Heart left ventricle (tissue), 16 donors: Measurements from ENCODE around the gene DENND5A. TPM values are rescaled to one million over a fixed set of nuclear protein-coding genes. Genes with fewer than 3 reads are reported as not detected.

Experiments used
- ATAC-seq, 4 donors: fragments of 200-7000 bp; cut with Tn5 transposase; one replicate each; pipeline ENCODE4 v1.9.1; 2020 to 2022; ENCODE audit warnings: moderate library complexity in 4 of 4, mild to moderate bottlenecking in 3 of 4, moderate number of reproducible peaks in 1 of 4
- DNase-seq, 5 donors: peaks; one replicate each; pipeline ENCODE4 v3.0.0-alpha.2; 2020
- H3K27ac ChIP-seq, 12 donors: fragments of 200-600 bp; sonication (generic) in 4 of 12; one replicate each; pipeline versions ENCODE4 v1.5.0 to v1.8.0; 2016 to 2022; ENCODE audit warnings: mild to moderate bottlenecking in 2 of 12
- H3K27me3 ChIP-seq, 9 donors: fragments of 200-600 bp; sonication (generic) in 2 of 9; one replicate each; pipeline versions ENCODE4 v1.5.1 to v1.8.0; 2016 to 2022; ENCODE audit warnings: mild to moderate bottlenecking in 3 of 9
- H3K36me3 ChIP-seq, 9 donors: fragments of 200-600 bp; sonication (generic) in 2 of 9; one replicate each; pipeline versions ENCODE4 v1.5.0 to v1.8.0; 2018 to 2022; ENCODE audit warnings: mild to moderate bottlenecking in 2 of 9
- H3K4me1 ChIP-seq, 12 donors: fragments of 200-600 bp; sonication (generic) in 4 of 12; one replicate each; pipeline versions ENCODE4 v1.5.0 to v1.8.0; 2016 to 2022; ENCODE audit warnings: mild to moderate bottlenecking in 3 of 12
- H3K4me3 ChIP-seq, 12 donors: fragments of 200-600 bp; sonication (generic) in 4 of 12; one replicate each; pipeline versions ENCODE4 v1.5.0 to v1.8.0; 2017 to 2022; ENCODE audit warnings: mild to moderate bottlenecking in 9 of 12, moderate library complexity in 4 of 12
- H3K9me3 ChIP-seq, 12 donors: fragments of 200-600 bp; sonication (generic) in 4 of 12; one replicate each; pipeline versions ENCODE4 v1.5.0 to v1.8.0; 2016 to 2022; ENCODE audit warnings: mild to moderate bottlenecking in 1 of 12
- POLR2A ChIP-seq, 2 donors: fragments of 450-650 bp; IDR thresholded peaks; one replicate each; pipeline ENCODE4 v1.6.1; 2017; ENCODE audit warnings: antibody characterized with exemption in 2 of 2, mild to moderate bottlenecking in 2 of 2, moderate library complexity in 2 of 2
- WGBS, 4 donors: extraction: QIAGEN DNeasy Blood & Tissue Kit in 2 of 4; methylation state at CpG; one replicate each; pipeline versions ENCODE4 v1.1.5 to v1.1.7; 2013 to 2018; 5-methylcytosine and 5-hydroxymethylcytosine counted together
- intact Hi-C, 10 donors: fragments of 100-400 bp; cut with DNase I; formaldehyde crosslinking; loops; one replicate each; pipeline versions ENCODE4 v1.11.1 to v1.14.2; 2022
- polyA plus RNA-seq, 2 donors: library from polyadenylated mRNA; stranded (reverse); fragments of 200-250 nt; gene quantifications; one replicate each; pipeline ENCODE4 v1.2.3, GENCODE V29; 2013
- total RNA-seq, 9 donors: library from RNA; depleted of rRNA in 2 of 9; stranded (reverse); fragments of >200 nt in 2 of 9; fragmentation: NEBNext Ultra II Directional in 3 of 9; extraction: Animal tissue kit (Norgen Biotek cat#: 25700) in 3 of 9; gene quantifications; one replicate each; pipeline versions ENCODE4 v1.1.0 to v1.2.4, GENCODE V29; 2016 to 2023
- TF ChIP-seq, protein P1 (sequence below), 12 donors: fragments of 200-600 bp; sonication (generic) in 4 of 12; IDR thresholded peaks; one replicate each; pipeline versions ENCODE4 v1.5.0 to v1.8.0; 2018 to 2022; ENCODE audit warnings: antibody characterized with exemption in 12 of 12, mild to moderate bottlenecking in 5 of 12
- donor health status: ischemic (EF 13 %, LVEDD 7.1; RV severe dilation, severe dysfunction).
- donor health status: healthy with polysubstance abuse.
- donor health status: DM: no; HTN: yes; CAD: no.
- donor health status: DM: no; HTN: no; CAD: no.
- donor health status: ischemic (EF 25% LVEDD 6.9; RV normal size, moderate dysfunction).
- donor health status: ischemic (EF 25% LVEDD 5.7; RV mildly dilated, moderate dysfunction).
- donor health status: healthy.
- donor health status: DM: yes; HTN: yes; CAD: no.
- donor health status: ischemic (EF 35%, LVEDD 5.7; RV mildly dilated, moderate dysfunction).
- donor health status: nonischemic (EF 11% LVEDD 7.7; RV severe dilation, severe dysfunction).
- donor health status: DM: yes; HTN: yes; CAD: no.
- donor health status: PGD.
- donor health status: ischemic (EF 29% LVEDD 5.4; RV normal size, mild dysfunction).
- donor health status: nonischemic (EF 23%, LVEDD 6.1; RV moderate dilation, normal function).

Gene DENND5A
- total and polyA plus RNA-seq, 11 donors, result 44.5 to 175 (median 113) TPM

DNA sequence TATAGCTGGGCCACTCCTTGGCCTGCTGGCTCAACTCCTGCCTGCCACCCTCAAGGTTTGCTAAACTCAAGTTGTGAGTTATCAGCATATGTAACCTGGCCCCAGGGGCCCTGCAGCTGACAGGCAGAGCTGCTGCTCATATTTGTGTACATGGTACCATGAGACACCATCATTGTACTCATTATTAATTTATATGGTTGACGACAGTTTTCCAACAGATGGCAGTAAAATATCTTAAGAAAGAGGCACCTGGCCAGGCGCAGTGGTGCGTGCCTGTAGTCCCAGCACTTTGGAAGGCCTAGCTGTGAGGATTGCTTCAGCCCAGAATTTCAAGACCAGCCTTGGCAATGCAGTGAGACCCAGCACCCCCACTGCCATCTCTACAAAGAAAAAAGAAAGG lies 11.4 kb upstream of the DENND5A start:
- Histone ChIP-seq H3K27me3 (no peaks in the 10 kb centered on the region), H3K27ac (no peak overlapping the region), H3K4me3 (no peak overlapping the region), H3K36me3 (peaks cover 0 to 18% (median 4%) of the 10 kb centered on the region in 9 donors), H3K4me1 (peaks cover 0 to 41% (median 15%) of the 10 kb centered on the region in 12 donors), H3K9me3 (no peaks in the 10 kb centered on the region)
- TF ChIP-seq POLR2A (IDR thresholded peaks at IDR 0.05), result no peak
- no peak for ATAC-seq
- intact Hi-C loops, result no loop called here
- 90 to 94% (median 93%) methylated on average over 2 to 3 of the region's 3 CpGs for whole genome bisulfite sequencing, 4 donors
- DNase-seq, result no peak

DNA sequence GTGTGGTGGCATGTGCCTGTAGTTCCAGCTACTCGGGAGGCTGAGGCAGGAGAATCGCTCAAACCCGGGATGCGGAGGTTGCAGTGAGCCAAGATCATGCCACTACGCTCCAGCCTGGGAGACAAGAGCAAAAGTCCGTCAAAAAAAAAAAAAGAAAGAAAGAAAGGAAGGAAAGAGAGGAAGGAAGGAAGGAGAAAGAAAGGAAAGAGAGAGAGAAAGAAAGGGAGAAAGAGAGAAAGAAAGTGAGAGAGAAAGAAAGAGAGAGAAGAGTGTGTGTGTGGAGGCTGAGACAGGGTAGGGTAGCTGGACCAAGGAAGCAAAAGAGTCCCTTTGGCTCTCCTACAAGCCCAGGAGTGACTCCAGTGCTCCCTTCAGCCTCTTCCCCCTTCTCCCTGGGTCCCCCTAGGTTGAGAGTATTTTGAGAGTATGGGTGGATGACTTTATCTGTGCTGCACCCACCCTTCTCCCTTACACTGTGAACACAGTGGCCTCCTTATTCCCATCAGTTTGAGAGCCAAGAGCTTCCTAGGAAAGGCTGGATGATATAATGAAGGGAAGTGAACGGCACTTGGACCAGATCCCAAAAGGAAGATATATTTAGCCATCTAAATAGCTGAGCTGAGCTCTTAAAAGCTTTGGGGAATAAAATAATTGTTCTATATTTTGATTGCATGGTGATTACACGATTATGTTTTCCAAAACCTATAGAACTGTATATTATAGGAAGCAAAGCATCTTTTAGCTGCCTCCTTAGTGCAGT lies 9.5 kb upstream of the DENND5A start:
- Histone ChIP-seq H3K27ac (peak overlapping the region in 10 of 12 donors; percentile 2 to 72 (median 54)), H3K9me3 (no peaks in the 10 kb centered on the region), H3K4me1 (peaks cover 0 to 25% (median 12%) of the 10 kb centered on the region in 12 donors), H3K36me3 (peaks cover 0 to 4% (median 0%) of the 10 kb centered on the region in 9 donors), H3K4me3 (no peak overlapping the region), H3K27me3 (no peaks in the 10 kb centered on the region)
- TF ChIP-seq POLR2A (IDR thresholded peaks at IDR 0.05), result no peak
- TF ChIP-seq, protein P1, sequence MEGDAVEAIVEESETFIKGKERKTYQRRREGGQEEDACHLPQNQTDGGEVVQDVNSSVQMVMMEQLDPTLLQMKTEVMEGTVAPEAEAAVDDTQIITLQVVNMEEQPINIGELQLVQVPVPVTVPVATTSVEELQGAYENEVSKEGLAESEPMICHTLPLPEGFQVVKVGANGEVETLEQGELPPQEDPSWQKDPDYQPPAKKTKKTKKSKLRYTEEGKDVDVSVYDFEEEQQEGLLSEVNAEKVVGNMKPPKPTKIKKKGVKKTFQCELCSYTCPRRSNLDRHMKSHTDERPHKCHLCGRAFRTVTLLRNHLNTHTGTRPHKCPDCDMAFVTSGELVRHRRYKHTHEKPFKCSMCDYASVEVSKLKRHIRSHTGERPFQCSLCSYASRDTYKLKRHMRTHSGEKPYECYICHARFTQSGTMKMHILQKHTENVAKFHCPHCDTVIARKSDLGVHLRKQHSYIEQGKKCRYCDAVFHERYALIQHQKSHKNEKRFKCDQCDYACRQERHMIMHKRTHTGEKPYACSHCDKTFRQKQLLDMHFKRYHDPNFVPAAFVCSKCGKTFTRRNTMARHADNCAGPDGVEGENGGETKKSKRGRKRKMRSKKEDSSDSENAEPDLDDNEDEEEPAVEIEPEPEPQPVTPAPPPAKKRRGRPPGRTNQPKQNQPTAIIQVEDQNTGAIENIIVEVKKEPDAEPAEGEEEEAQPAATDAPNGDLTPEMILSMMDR (IDR thresholded peaks at IDR 0.05), result no peak
- WGBS, 4 donors, result 52 to 63% (median 56%) methylated on average over 8 of the region's 8 CpGs
- ATAC-seq, result peak; percentile 69 to 84 (median 74)
- intact Hi-C loops, result loop anchor here in 1 of 10 donors (5.0 kb wide), 1 partner anchor 38 kb away; the partner anchor contains the start of gene TMEM41B
- peak in 2 of 5 donors; percentile 29 to 34 for DNase-seq

DNA sequence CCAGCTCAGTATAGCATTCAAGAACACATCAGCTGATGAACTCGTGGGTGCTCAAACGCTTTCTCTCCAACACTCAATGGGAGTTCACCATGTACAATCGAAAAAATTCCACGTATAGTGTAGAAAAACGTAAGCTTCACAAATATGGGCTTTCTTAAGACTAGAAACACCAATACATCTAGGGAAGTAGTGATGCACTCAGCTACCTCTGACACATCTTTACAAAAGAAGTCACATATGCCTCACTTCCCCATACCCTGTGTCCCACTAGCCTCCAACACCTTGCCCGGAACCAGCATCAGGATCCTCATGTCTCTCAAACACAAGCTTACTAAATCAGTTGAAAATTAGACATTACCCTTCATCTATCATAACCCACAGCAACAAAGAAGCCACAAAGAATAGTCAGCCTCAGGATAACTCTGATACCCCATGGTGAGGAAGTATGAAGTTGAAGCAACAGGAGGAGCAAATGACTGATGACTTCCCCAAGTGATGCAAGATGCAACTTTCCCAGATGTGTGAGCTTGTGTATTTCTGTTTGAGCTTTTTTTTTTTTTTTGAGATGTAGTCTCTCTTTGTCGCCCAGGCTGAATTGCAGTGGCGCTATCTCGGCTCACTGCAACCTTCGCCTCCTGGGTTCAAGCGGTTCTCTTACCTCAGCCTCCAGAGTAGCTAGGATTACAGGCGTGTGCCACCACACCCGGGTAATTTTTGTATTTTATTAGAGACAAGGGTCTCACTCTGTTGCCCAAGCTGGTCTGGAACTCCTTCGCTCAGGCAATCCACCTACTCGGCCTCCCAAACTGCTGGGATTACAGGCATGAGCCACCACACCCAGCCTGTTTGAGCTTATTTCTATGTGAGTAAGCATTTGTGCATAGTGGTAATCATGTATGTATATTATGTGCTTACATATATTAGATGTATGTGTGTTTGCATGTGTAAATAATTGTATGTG lies 8.5 kb upstream of the DENND5A start:
- 81 to 89% (median 86%) methylated on average over 15 of the region's 15 CpGs for WGBS, 4 donors
- DNase-seq, result no peak
- peak in 2 of 4 donors; percentile 29 to 64 for ATAC-seq
- no peaks in the 10 kb centered on the region for H3K27me3 ChIP-seq
- peaks cover 0 to 4% (median 0%) of the 10 kb centered on the region in 9 donors for H3K36me3 ChIP-seq
- H3K27ac ChIP-seq, result peak overlapping the region in 7 of 12 donors; percentile 38 to 64 (median 52)
- intact Hi-C loops, result loop anchor here in 1 of 10 donors (5.0 kb wide), 1 partner anchor 39 kb away; the partner anchor contains the start of gene TMEM41B
- TF ChIP-seq, protein P1 (IDR thresholded peaks at IDR 0.05), result no peak
- no peak for TF ChIP-seq POLR2A (IDR thresholded peaks at IDR 0.05)
- peaks cover 0 to 25% (median 14%) of the 10 kb centered on the region in 12 donors for H3K4me1 ChIP-seq
- H3K9me3 ChIP-seq, result no peaks in the 10 kb centered on the region
- no peak overlapping the region for H3K4me3 ChIP-seq

DNA sequence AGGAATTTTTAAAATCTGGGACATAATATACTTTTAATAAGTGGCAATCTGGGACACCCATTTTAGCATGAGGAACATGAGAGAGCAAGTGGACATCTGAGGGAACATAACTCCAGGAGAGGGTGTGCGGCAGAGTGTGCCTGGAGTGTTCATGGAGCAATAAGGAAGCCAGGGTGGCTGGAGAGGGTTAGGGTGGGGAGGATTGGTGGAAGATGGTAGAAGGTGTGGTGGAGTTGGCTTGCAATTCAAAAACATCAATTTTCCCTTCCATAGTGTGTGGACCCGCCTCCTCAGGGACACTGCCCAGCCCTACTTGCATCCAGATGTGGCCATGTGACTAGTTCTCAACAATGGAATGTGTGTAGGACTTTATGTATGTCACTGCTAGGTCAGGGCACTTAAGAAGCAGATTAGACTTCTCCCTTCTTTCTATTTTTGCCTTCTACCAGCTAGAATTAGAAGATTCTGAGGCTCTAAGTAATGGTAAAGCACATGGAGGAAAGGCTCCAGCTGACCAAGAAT lies 4.4 kb upstream of the DENND5A start:
- no peaks in the 10 kb centered on the region for H3K36me3 ChIP-seq
- intact Hi-C loops, result loop anchor here in 8 of 10 donors (5.0 to 10.0 kb wide), 5 partner anchors 43 to 195 kb away; partner anchors contain the start of genes IPO7 (in 3 of the 8), TMEM41B (in 2 of the 8) and ZNF143 (in 1 of the 8)
- DNase-seq (no peak), ATAC-seq (no peak)
- H3K4me3 ChIP-seq, result no peak overlapping the region
- no peaks in the 10 kb centered on the region for H3K27me3 ChIP-seq
- H3K27ac ChIP-seq, result no peak overlapping the region
- H3K9me3 ChIP-seq, result no peaks in the 10 kb centered on the region
- peaks cover 0 to 23% (median 12%) of the 10 kb centered on the region in 12 donors for H3K4me1 ChIP-seq
- 74 to 85% (median 81%) methylated on average over 2 of the region's 2 CpGs for whole genome bisulfite sequencing, 4 donors
- TF ChIP-seq, protein P1 (IDR thresholded peaks at IDR 0.05), result no peak
- TF ChIP-seq POLR2A (IDR thresholded peaks at IDR 0.05), result no peak
